Activated CD8-positive, alpha-beta T cell treated with anti-CD3 and anti-CD28 coated beads for 36 hours (primary cell): ENCODE results near the gene DPF3. TPM values are rescaled to one million over a fixed set of nuclear protein-coding genes. Genes with fewer than 3 reads are reported as not detected.

Source experiments
- ATAC-seq: fragments of 200-7000 bp; cut with Tn5 transposase; one replicate; pipeline ENCODE4 v1.10.0; 2021; ENCODE audit warnings: mild to moderate bottlenecking, moderate library complexity
- CTCF ChIA-PET: fragments of 350-600 bp; sonication (Branson Sonifier 250); formaldehyde crosslinking; loops from one replicate; lab custom pipeline; 2021; ENCODE audit warnings: antibody characterized with exemption; lab: Charles Lee
- POLR2A ChIA-PET: fragments of 350-600 bp; sonication (Branson Sonifier 250); formaldehyde crosslinking; loops from one replicate; lab custom pipeline; 2021; ENCODE audit warnings: antibody characterized with exemption; lab: Charles Lee
- DNase-seq: peaks from one replicate; pipeline ENCODE4 v3.0.0-alpha.2; 2020
- H3K27ac Mint-ChIP-seq: one replicate; pipeline ENCODE4 v1.8.0; 2021; ENCODE audit warnings: mild to moderate bottlenecking, mixed read lengths
- H3K27me3 Mint-ChIP-seq: one replicate; pipeline ENCODE4 v1.8.0; 2021; ENCODE audit warnings: mixed read lengths
- H3K36me3 Mint-ChIP-seq: one replicate; pipeline ENCODE4 v1.8.0; 2021; ENCODE audit warnings: low read depth, mixed read lengths
- H3K4me1 Mint-ChIP-seq: one replicate; pipeline ENCODE4 v1.8.0; 2021; ENCODE audit warnings: low read depth, mixed read lengths
- H3K4me3 Mint-ChIP-seq: one replicate; pipeline ENCODE4 v1.8.0; 2021; ENCODE audit warnings: mild to moderate bottlenecking, moderate library complexity, mixed read lengths
- H3K9me3 Mint-ChIP-seq: one replicate; pipeline ENCODE4 v1.8.0; 2021; ENCODE audit warnings: mixed read lengths
- intact Hi-C: fragments of 100-400 bp; cut with micrococcal nuclease; formaldehyde crosslinking; loops from one replicate; pipeline ENCODE4 v1.10.0; 2022
- total RNA-seq, 2 experiments: library from RNA; stranded (reverse); gene quantifications; one replicate each; pipeline ENCODE4 v1.2.3, GENCODE V29; 2021
- TF ChIP-seq, protein P1 (sequence below): fragments of 200-600 bp; IDR thresholded peaks from one replicate; pipeline ENCODE4 v1.8.0; 2022; ENCODE audit warnings: antibody characterized with exemption, mild to moderate bottlenecking

DPF3 gene
- total RNA-seq, 2 experiments from 2014 or later: 0.13 to 0.54 TPM

DNA sequence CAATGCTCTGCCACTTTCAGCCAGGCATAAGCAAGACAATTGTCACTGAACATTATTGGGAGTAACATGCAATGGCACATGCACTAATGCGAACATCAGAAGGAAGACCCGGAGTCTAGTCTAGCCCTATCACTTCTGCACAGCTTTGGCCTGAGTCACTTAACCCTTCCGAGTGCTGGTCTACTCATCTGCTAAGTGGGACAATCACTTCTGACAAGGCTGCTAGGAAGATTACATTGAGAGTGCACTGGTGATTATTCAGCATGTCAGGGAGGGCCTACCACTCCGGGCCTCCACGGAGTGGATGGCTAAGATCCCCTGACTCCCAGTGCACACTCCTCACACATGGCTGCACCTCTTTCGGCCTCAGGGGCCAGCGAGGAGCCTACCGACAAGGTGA, 240.9 kb downstream of the DPF3 start:
- ChIA-PET CTCF (no interaction called here), POLR2A (no interaction called here)
- Mint-ChIP-seq H3K27me3 (peaks cover 2% of the 10 kb centered on the region), H3K36me3 (no peaks in the 10 kb centered on the region), H3K4me3 (no peak overlapping the region), H3K4me1 (no peaks in the 10 kb centered on the region), H3K9me3 (no peaks in the 10 kb centered on the region), H3K27ac (no peak overlapping the region)
- DNase-seq (no peak), ATAC-seq (no peak)
- TF ChIP-seq, protein P1, sequence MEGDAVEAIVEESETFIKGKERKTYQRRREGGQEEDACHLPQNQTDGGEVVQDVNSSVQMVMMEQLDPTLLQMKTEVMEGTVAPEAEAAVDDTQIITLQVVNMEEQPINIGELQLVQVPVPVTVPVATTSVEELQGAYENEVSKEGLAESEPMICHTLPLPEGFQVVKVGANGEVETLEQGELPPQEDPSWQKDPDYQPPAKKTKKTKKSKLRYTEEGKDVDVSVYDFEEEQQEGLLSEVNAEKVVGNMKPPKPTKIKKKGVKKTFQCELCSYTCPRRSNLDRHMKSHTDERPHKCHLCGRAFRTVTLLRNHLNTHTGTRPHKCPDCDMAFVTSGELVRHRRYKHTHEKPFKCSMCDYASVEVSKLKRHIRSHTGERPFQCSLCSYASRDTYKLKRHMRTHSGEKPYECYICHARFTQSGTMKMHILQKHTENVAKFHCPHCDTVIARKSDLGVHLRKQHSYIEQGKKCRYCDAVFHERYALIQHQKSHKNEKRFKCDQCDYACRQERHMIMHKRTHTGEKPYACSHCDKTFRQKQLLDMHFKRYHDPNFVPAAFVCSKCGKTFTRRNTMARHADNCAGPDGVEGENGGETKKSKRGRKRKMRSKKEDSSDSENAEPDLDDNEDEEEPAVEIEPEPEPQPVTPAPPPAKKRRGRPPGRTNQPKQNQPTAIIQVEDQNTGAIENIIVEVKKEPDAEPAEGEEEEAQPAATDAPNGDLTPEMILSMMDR: no peak
- intact Hi-C loops: no loop called here

DNA sequence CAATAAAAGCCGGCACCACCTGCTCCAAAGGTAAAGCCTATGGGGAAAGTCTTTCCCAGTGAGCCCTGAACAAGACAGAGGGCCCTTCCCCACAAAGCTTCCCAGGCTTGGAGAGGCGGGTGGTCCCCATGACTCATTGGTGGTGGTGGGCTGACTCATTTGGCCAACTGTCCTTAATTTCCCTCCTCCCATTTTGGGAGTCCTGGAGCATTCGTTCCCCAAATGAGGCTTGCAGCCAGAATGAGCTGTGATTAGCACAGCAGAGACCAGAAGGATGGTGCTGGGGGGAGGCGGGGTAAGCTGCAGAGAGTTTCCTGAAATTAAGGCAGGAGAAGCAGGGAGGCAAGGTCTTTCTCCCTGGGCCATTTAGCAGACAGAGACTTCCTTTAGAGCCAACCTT, 241.7 kb downstream of the DPF3 start:
- ChIA-PET POLR2A (no interaction called here), CTCF (no interaction called here)
- Mint-ChIP-seq H3K4me1 (no peaks in the 10 kb centered on the region), H3K9me3 (no peaks in the 10 kb centered on the region), H3K4me3 (no peak overlapping the region), H3K27ac (no peak overlapping the region), H3K36me3 (no peaks in the 10 kb centered on the region), H3K27me3 (peaks cover 2% of the 10 kb centered on the region)
- TF ChIP-seq, protein P1: no peak
- intact Hi-C loops: no loop called here
- no peak for DNase-seq
- ATAC-seq: no peak

DNA sequence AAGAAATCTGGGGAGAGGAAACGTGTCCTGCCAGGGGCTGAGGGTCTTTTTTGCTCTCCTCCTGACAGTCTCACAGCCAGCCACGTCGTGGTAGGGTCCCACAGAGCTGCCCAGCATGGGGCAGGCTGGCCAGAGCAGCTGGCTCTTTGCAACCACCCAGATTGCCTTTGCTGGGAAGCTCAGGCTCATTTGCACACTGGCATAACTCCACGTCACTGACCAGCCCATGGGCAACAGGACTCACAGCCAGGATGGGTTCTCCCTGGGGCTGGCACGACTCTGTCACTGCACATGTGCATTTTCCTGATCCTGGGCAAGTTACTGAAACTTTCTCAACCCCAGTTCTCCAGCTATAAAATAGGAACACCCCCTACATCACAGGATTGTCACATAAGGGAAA, 242.2 kb downstream of the DPF3 start:
- Mint-ChIP-seq H3K36me3 (no peaks in the 10 kb centered on the region), H3K27me3 (peaks cover 2% of the 10 kb centered on the region), H3K4me1 (no peaks in the 10 kb centered on the region), H3K27ac (no peak overlapping the region), H3K9me3 (no peaks in the 10 kb centered on the region), H3K4me3 (no peak overlapping the region)
- ATAC-seq (no peak), DNase-seq (no peak)
- POLR2A ChIA-PET: interaction anchor here (1.3 kb wide), 1 partner anchor 12 kb away, joined by 3 read pairs; no protein-coding TSS in a partner anchor
- intact Hi-C loops: no loop called here
- CTCF ChIA-PET: no interaction called here
- TF ChIP-seq, protein P1: no peak

DNA sequence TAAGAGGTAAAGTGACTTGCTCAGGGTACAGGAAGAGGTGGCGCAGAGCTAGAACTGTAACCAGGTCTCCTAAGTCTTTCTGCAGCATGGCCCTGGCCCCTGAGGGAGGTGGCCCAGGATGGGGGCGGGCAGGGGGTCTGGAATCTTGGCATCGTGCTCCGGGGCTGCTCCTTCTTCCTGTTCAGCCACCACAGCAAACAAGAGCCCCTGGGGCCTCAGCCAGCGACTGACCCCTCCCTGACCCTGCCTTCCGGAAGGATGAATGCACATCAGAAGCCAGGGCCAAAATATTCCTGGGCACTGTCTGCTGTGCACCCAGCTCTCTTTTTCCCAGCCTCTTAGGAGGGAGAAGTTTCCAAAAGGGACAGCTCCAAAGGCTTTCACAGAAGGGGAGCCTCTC, 242.8 kb downstream of the DPF3 start:
- H3K4me1 Mint-ChIP-seq: no peaks in the 10 kb centered on the region
- ATAC-seq (no peak), DNase-seq (no peak)
- H3K27ac Mint-ChIP-seq: no peak overlapping the region
- no peaks in the 10 kb centered on the region for H3K9me3 Mint-ChIP-seq
- H3K36me3 Mint-ChIP-seq: no peaks in the 10 kb centered on the region
- peaks cover 2% of the 10 kb centered on the region for H3K27me3 Mint-ChIP-seq
- H3K4me3 Mint-ChIP-seq: no peak overlapping the region
- CTCF ChIA-PET: no interaction called here
- TF ChIP-seq, protein P1: no peak
- intact Hi-C loops: no loop called here
- POLR2A ChIA-PET: interaction anchor here (1.3 kb wide), 1 partner anchor 11 kb away, joined by 3 read pairs; no protein-coding TSS in a partner anchor

DNA sequence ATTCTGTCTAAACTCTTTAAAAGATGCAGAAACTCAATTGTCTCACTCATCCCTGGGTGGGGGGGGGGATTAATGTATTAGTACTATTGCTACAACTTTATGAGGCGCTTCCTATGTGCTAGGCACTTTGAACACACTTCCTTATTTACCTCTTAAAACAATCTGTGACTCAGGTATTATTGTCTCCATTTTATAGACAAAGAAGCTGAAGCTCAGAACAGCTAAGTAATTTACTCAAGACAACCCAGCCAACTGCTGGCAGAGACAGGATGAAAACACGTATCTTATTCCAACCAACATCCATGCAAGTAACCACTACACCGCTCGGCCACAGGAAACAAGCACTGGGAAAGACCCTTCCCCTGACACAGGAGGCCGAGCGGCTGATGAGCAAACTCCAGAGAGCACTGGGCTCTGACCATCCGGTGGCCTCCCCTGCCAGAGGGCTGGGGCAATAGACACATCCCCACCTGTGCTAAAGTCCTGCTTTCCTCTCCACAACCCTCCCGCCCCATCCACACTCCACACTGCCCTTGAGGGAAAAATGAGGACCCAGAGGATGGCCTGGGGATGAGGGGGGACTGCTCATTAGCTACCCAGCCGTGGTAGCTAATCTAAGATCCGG, 244.2 kb downstream of the DPF3 start:
- Mint-ChIP-seq H3K36me3 (no peaks in the 10 kb centered on the region), H3K9me3 (no peaks in the 10 kb centered on the region), H3K27me3 (peaks cover 2% of the 10 kb centered on the region), H3K27ac (no peak overlapping the region), H3K4me1 (no peaks in the 10 kb centered on the region), H3K4me3 (no peak overlapping the region)
- DNase-seq (no peak), ATAC-seq (no peak)
- TF ChIP-seq, protein P1: no peak
- ChIA-PET POLR2A (no interaction called here), CTCF (interaction anchor here (0.6 kb wide), 1 partner anchor 13 kb away, joined by 3 read pairs; no protein-coding TSS in a partner anchor)
- intact Hi-C loops: no loop called here
